GM12878 (cell line): ENCODE measurements around the gene CSF2.

Source experiments
- EP300 ChIP-seq, 2 experiments: fragments of 150-350 bp in 1 of 2; IDR thresholded peaks; 2 replicates each; pipeline ENCODE4 v1.6.1; 2011 to 2012; ENCODE audit warnings: low read depth in 2 of 2, low read length in 2 of 2, borderline replicate concordance in 1 of 2, improper control_type of control experiment in 1 of 2, inconsistent platforms in 1 of 2; ENCODE audit not compliant: control insufficient read depth in 1 of 2
- HDGF ChIP-seq: fragments of 450-650 bp; IDR thresholded peaks from 2 replicates; pipeline ENCODE4 v1.6.1; 2016; ENCODE audit warnings: antibody characterized with exemption
- SMC3 ChIP-seq: IDR thresholded peaks from 2 replicates; pipeline ENCODE4 v1.6.1; 2011; ENCODE audit warnings: low read length, improper control_type of control experiment, borderline replicate concordance
- TCF7 ChIP-seq: IDR thresholded peaks from 2 replicates; pipeline ENCODE4 v1.6.1; 2014; ENCODE audit warnings: antibody characterized with exemption, borderline replicate concordance

DNA sequence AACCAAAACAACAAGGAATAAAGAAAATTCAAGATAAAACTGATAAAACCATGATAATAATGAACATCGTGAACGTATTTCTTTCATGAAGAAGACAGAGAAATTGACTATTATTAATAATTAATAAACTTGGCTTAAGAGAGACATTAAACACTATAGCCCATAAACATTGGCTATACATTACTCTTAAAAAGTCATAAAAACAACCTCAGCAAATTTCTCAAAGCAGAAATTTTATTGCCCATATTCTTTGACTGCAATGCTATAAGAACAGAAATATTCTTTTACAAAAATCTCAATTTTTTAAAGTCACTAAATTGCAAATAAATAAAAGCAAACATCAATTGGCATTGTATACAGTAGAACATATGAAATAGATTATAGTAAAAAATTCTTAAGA lies 42.5 kb downstream of the CSF2 start:
- TF ChIP-seq SMC3 (no peak), HDGF (no peak), EP300 (IDR thresholded peaks at IDR 0.05; ENCODE audit: borderline replicate concordance in 1 of 2, control insufficient read depth in 1 of 2, low read depth in 2 of 2, low read length in 2 of 2) (no peak), TCF7 (no peak)
